GM18505 (cell line): ENCODE measurements around the gene ZNF557.

Experiments
- ATAC-seq: cut with Tn5 transposase; IDR thresholded peaks from one replicate; pipeline ENCODE4 v1.9.1; 2021; ENCODE audit not compliant: unreplicated experiment
- POLR2A ChIP-seq: IDR thresholded peaks from 4 replicates; pipeline ENCODE4 v1.6.1; 2011; ENCODE audit warnings: borderline replicate concordance; ENCODE audit not compliant: insufficient read depth, insufficient read length; ENCODE audit errors: extremely low read depth

ZNF557 gene

GRCh38 chr19:7125221-7125620, 55.7 kb downstream of the ZNF557 start:
- no peak for ATAC-seq
- TF ChIP-seq POLR2A: no peak

- no peak for TF ChIP-seq POLR2A
- no peak for ATAC-seq
These were observed 56.6 kb downstream of the ZNF557 start for GRCh38 chr19:7126132-7126531.

GRCh38 chr19:7130043-7130442, 60.5 kb downstream of the ZNF557 start:
- TF ChIP-seq POLR2A: no peak
- no peak for ATAC-seq

- ATAC-seq: no peak
- TF ChIP-seq POLR2A: no peak
These were observed 62.6 kb downstream of the ZNF557 start for GRCh38 chr19:7132054-7132453.

GRCh38 chr19:7137120-7137519, 67.6 kb downstream of the ZNF557 start:
- no peak for TF ChIP-seq POLR2A
- no peak for ATAC-seq
